Bronchial epithelial cell (primary cell): Measurements from ENCODE around the gene PLPP1. TPM values are rescaled to one million over a fixed set of nuclear protein-coding genes. Genes with fewer than 3 reads are reported as not detected.

Experiments used
- DNase-seq: peaks from one replicate; pipeline ENCODE4 v3.0.0-alpha.2; 2010; ENCODE audit warnings: low read depth
- FAIRE-seq: peaks from 2 replicates; lab custom pipeline; 2011; peaks lifted over from hg19 to GRCh38; lab: Jason Lieb, UNC
- H3K27me3 ChIP-seq: 2 replicates; pipeline ENCODE4 v1.5.1; 2011; ENCODE audit warnings: low read length; ENCODE audit not compliant: control insufficient read depth, insufficient read depth
- H3K36me3 ChIP-seq: 2 replicates; pipeline ENCODE4 v1.5.1; 2011; ENCODE audit warnings: low read length; ENCODE audit not compliant: control insufficient read depth, insufficient read depth
- H3K4me3 ChIP-seq: 2 replicates; pipeline ENCODE4 v1.5.1; 2011; ENCODE audit warnings: mild to moderate bottlenecking, low read depth, low read length, control low read depth
- CTCF ChIP-seq: IDR thresholded peaks from 2 replicates; pipeline ENCODE4 v1.5.1; 2011; ENCODE audit warnings: mild to moderate bottlenecking, moderate library complexity, low read length, control low read depth, inconsistent platforms; ENCODE audit not compliant: insufficient read depth, severe bottlenecking
- total RNA-seq: library from RNA; depleted of rRNA; stranded (reverse); fragments of >200 nt; gene quantifications from 2 replicates; pipeline ENCODE4 v1.2.1, GENCODE V29; 2014

PLPP1 gene
- total RNA-seq, 1 donor from 2014 or later: 17.6 TPM

DNA sequence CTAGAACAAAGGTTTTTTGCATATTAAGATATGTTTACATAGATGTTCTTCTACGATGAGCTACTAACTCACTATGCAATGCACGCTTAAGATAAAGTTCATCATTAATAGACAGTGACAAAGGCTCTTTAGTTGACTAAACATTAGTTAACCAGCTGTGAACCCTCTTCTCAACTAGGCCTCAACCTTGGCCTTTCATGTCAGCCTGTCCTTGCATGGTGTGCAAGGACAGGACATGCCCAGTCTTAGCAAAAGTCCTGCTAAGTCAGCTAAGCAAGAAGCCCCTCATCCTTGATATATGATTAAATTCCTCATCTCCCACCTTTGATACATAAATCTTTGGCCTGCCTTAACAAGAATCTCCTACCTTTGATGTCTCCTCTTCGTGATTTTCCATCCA, 50.9 kb downstream of the PLPP1 start:
- Histone ChIP-seq H3K27me3 (no peaks in the 10 kb centered on the region), H3K4me3 (no peak overlapping the region), H3K36me3 (no peaks in the 10 kb centered on the region)
- TF ChIP-seq CTCF: no peak
- FAIRE-seq (no peak), DNase-seq (no peak)

DNA sequence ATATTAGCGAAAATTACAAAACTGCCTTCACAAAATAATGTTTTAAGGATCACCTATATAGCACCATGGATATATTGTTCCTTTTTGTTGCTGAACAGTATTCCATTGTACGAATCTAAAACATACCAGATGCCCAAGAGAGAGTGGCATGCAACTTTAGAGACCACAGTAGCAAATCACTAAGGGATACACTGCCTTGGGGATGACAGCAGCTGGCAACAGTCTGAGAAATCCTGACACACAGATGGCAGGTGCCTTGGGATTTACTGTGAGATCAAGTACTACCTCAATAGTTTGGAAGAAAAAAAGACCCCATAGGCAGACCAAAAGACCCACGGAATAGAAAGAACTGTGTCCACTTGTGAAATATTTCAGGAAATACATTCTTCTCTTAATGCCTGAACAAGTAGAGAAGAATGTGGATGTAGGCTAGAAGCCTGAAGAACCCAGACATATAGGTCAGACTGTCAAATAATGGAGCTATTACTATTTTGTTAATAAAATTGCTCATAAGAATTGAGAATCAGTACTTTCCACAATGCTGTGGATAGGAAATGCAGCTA, 53.4 kb downstream of the PLPP1 start:
- no peak for FAIRE-seq
- no peak overlapping the region for H3K4me3 ChIP-seq
- DNase-seq: no peak
- no peaks in the 10 kb centered on the region for H3K27me3 ChIP-seq
- H3K36me3 ChIP-seq: no peaks in the 10 kb centered on the region
- no peak for TF ChIP-seq CTCF

DNA sequence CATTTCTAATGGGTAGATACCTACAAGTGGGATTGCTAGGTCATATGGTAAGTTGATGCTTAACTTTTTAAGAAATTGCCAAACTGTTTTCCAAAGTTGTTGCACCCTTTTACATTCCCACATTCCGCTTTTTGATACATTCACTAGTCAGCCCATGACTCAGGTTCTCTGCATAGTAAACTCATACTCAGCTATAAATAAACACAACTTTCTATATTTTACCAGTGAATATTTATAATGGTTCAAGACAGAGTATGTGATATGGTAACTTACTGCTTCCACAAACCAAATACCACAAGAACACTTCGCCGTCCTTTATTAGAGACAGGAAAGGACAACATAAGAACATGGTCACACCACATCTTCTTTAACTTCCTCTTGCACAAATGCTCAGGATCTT, 54.0 kb downstream of the PLPP1 start:
- FAIRE-seq: no peak
- no peaks in the 10 kb centered on the region for H3K36me3 ChIP-seq
- peak; percentile 32 for DNase-seq
- TF ChIP-seq CTCF: no peak
- H3K4me3 ChIP-seq: no peak overlapping the region
- H3K27me3 ChIP-seq: no peaks in the 10 kb centered on the region

DNA sequence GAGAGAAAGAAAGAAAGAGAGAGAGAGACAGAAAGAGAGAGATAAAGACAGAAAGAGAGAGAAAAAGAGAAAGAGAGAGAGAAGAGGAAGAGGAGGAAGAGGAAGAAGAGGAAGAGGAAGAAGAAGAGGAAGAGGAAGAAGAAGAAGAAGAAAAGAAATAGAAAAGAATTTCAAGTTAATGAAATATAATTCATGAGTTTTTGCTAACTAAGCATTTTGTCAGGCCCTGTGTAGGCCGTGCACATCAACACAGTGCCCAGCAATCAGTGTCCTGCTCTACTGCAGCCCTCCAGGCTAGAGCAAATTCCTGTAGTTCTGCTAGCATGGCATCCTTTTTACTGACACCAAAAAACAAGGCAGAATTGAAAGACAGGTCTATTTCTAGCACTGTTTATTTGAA, 62.1 kb downstream of the PLPP1 start:
- Histone ChIP-seq H3K27me3 (no peaks in the 10 kb centered on the region), H3K4me3 (no peak overlapping the region), H3K36me3 (no peaks in the 10 kb centered on the region)
- DNase-seq (no peak), FAIRE-seq (no peak)
- TF ChIP-seq CTCF: no peak

GRCh38 chr5:55471468-55471867, 63.3 kb downstream of the PLPP1 start:
- no peak overlapping the region for H3K4me3 ChIP-seq
- FAIRE-seq (no peak), DNase-seq (no peak)
- no peaks in the 10 kb centered on the region for H3K27me3 ChIP-seq
- no peaks in the 10 kb centered on the region for H3K36me3 ChIP-seq
- no peak for TF ChIP-seq CTCF

GRCh38 chr5:55470282-55470681, 64.5 kb downstream of the PLPP1 start:
- no peak overlapping the region for H3K4me3 ChIP-seq
- no peaks in the 10 kb centered on the region for H3K27me3 ChIP-seq
- no peak for TF ChIP-seq CTCF
- no peaks in the 10 kb centered on the region for H3K36me3 ChIP-seq
- DNase-seq (no peak), FAIRE-seq (no peak)
